Fibroblast of lung (primary cell): Measurements from ENCODE around the gene PTK7. TPM values are rescaled to one million over a fixed set of nuclear protein-coding genes. Genes with fewer than 3 reads are reported as not detected.
"Not testable (repeated sequence)": the region's sequence is repeated elsewhere in the genome, so short reads cannot be mapped to it uniquely, and the experiment has no call there.

Experiments used
- DNase-seq, 2 donors: peaks; one replicate each; pipeline versions ENCODE4 v3.0.0 to v3.0.0-alpha.2; 2010; ENCODE audit warnings: low read depth in 2 of 2
- H2AFZ ChIP-seq: 2 replicates; pipeline ENCODE4 v1.5.1; 2012; ENCODE audit warnings: low read length, control low read depth, inconsistent platforms
- H3K27ac ChIP-seq: 2 replicates; pipeline ENCODE4 v1.5.1; 2011; ENCODE audit warnings: low read length, control low read depth; ENCODE audit not compliant: insufficient read depth
- H3K27me3 ChIP-seq: 2 replicates; pipeline ENCODE4 v1.5.1; 2011; ENCODE audit warnings: mild to moderate bottlenecking, low read length; ENCODE audit not compliant: control insufficient read depth, insufficient read depth
- H3K36me3 ChIP-seq: 2 replicates; pipeline ENCODE4 v1.5.1; 2011; ENCODE audit warnings: low read length; ENCODE audit not compliant: control insufficient read depth, insufficient read depth
- H3K4me1 ChIP-seq: 2 replicates; pipeline ENCODE4 v1.5.1; 2011; ENCODE audit warnings: low read length; ENCODE audit not compliant: control insufficient read depth, insufficient read depth; ENCODE audit errors: extremely low read depth
- H3K4me2 ChIP-seq: 2 replicates; pipeline ENCODE4 v1.5.1; 2011; ENCODE audit warnings: low read length, control low read depth; ENCODE audit not compliant: insufficient read depth; ENCODE audit errors: extremely low read depth
- H3K4me3 ChIP-seq, 4 experiments: fragments of 200-600 bp in 1 of 4; sonication (generic) in 1 of 4; replicated peaks in 1 of 4; 2 replicates each; pipeline ENCODE4 v1.5.1; 2011 to 2016; ENCODE audit warnings: low read length in 4 of 4, low read depth in 3 of 4, mild to moderate bottlenecking in 3 of 4, control low read depth in 2 of 4, inconsistent platforms in 1 of 4, mixed read lengths in 1 of 4; ENCODE audit not compliant: insufficient read depth in 1 of 4; ENCODE audit errors: control extremely low read depth in 1 of 4
- H3K79me2 ChIP-seq: 2 replicates; pipeline ENCODE4 v1.5.1; 2012; ENCODE audit warnings: mild to moderate bottlenecking, low read length, inconsistent platforms; ENCODE audit not compliant: control insufficient read depth, insufficient read depth
- H3K9ac ChIP-seq: 2 replicates; pipeline ENCODE4 v1.5.1; 2011; ENCODE audit warnings: mild to moderate bottlenecking, low read length, control low read depth; ENCODE audit not compliant: insufficient read depth
- H3K9me3 ChIP-seq: 2 replicates; pipeline ENCODE4 v1.5.1; 2012; ENCODE audit warnings: low read depth, low read length; ENCODE audit not compliant: control insufficient read depth, insufficient read depth
- H4K20me1 ChIP-seq: 2 replicates; pipeline ENCODE4 v1.5.1; 2011; ENCODE audit warnings: low read length; ENCODE audit not compliant: control insufficient read depth, insufficient read depth; ENCODE audit errors: extremely low read depth
- EZH2 ChIP-seq: IDR thresholded peaks from 2 replicates; pipeline ENCODE4 v1.5.1; 2012; ENCODE audit warnings: low read length, control low read depth, mild to moderate bottlenecking; ENCODE audit errors: missing control alignments
- polyA plus RNA-seq, 2 donors: library from polyadenylated mRNA; depleted of rRNA in 1 of 2; stranded (reverse) in 1 of 2; unstranded in 1 of 2; fragments of >200 nt; gene quantifications; 2 replicates each; pipeline ENCODE4 v1.2.1, GENCODE V29; 2011 to 2012; ENCODE audit warnings: missing spikeins in 1 of 2
- total RNA-seq: library from RNA; depleted of rRNA; stranded (reverse); fragments of >200 nt; gene quantifications from 2 replicates; pipeline ENCODE4 v1.2.1, GENCODE V29; 2014
- TF ChIP-seq, protein P1 (sequence below), 2 donors: IDR thresholded peaks in 1 of 2; conservative IDR thresholded peaks in 1 of 2; 1 replicate in 1 of 2; 2 replicates in 1 of 2; pipeline ENCODE4 v1.5.1; 2011 to 2012; ENCODE audit warnings: low read length in 2 of 2, control low read depth in 1 of 2, inconsistent platforms in 1 of 2, low read depth in 1 of 2, mild to moderate bottlenecking in 1 of 2

PTK7 gene
- total and polyA plus RNA-seq, 2 donors (not counting 1 experiment from before 2014, with no cell fraction given), result 145 to 149 TPM

DNA sequence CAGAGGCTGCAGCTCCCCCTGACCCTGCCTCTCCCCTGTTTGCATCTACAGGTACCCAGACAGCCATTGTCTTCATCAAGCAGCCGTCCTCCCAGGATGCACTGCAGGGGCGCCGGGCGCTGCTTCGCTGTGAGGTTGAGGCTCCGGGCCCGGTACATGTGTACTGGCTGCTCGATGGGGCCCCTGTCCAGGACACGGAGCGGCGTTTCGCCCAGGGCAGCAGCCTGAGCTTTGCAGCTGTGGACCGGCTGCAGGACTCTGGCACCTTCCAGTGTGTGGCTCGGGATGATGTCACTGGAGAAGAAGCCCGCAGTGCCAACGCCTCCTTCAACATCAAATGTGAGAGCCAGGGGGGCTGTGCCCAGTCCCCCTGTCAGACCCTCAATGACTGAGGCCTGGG, 52.8 kb downstream of the PTK7 start:
- H3K9me3 ChIP-seq, result no peaks in the 10 kb centered on the region
- no peaks in the 10 kb centered on the region for H4K20me1 ChIP-seq
- no peak overlapping the region for H3K9ac ChIP-seq
- H3K4me3 ChIP-seq, result no peak overlapping the region
- peaks cover 1% of the 10 kb centered on the region for H3K79me2 ChIP-seq
- peak overlapping the region; percentile 29 for H3K4me2 ChIP-seq
- TF ChIP-seq, protein P1, sequence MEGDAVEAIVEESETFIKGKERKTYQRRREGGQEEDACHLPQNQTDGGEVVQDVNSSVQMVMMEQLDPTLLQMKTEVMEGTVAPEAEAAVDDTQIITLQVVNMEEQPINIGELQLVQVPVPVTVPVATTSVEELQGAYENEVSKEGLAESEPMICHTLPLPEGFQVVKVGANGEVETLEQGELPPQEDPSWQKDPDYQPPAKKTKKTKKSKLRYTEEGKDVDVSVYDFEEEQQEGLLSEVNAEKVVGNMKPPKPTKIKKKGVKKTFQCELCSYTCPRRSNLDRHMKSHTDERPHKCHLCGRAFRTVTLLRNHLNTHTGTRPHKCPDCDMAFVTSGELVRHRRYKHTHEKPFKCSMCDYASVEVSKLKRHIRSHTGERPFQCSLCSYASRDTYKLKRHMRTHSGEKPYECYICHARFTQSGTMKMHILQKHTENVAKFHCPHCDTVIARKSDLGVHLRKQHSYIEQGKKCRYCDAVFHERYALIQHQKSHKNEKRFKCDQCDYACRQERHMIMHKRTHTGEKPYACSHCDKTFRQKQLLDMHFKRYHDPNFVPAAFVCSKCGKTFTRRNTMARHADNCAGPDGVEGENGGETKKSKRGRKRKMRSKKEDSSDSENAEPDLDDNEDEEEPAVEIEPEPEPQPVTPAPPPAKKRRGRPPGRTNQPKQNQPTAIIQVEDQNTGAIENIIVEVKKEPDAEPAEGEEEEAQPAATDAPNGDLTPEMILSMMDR (conservative IDR thresholded peaks at IDR 0.05 in 1 of 2, IDR thresholded peaks at IDR 0.05 in 1 of 2; ENCODE audit: low read depth in 1 of 2, low read length in 2 of 2), result no peak
- TF ChIP-seq EZH2, result no peak
- H2AFZ ChIP-seq, result no peak overlapping the region
- H3K27me3 ChIP-seq, result no peaks in the 10 kb centered on the region
- peaks cover 11% of the 10 kb centered on the region for H3K36me3 ChIP-seq
- peak in 1 of 2 donors; percentile 25 for DNase-seq
- no peak overlapping the region for H3K27ac ChIP-seq
- H3K4me1 ChIP-seq, result peaks cover 35% of the 10 kb centered on the region

DNA sequence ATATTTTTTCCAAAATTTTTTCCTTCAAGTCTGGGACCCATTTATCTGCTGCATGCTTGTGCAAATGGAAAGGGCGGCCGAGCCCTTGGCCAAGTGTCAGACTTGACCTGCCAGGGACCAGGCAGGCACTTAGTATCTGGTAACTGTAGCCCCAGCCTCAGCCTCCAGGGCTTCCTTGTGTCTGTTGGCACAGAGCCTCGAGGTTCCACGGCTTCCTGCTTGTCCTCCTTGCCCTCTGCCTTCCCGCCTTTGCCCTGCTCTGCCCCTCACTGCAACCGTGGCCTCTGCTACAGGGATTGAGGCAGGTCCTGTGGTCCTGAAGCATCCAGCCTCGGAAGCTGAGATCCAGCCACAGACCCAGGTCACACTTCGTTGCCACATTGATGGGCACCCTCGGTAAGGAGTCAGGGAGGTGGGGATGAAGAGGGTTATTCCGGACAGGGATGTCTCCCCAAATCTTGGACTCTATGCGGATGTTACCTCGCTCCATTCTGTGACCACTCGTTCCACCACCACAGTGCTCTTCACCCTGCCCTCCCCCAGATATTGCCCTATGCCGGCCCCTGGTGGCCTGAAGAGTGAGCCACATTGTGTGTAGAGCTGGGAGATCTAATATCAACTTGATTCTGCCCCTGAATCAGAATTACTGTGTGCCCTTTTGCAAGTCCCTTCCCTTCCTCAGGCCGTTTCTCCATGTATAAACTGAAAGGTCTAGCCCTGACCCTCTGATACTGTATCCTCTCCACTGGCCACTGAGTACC, 53.5 kb downstream of the PTK7 start:
- H3K4me3 ChIP-seq, result no peak overlapping the region
- H3K9ac ChIP-seq, result no peak overlapping the region
- DNase-seq, result peak; percentile 25 to 55
- H2AFZ ChIP-seq, result no peak overlapping the region
- no peaks in the 10 kb centered on the region for H4K20me1 ChIP-seq
- no peak overlapping the region for H3K27ac ChIP-seq
- no peaks in the 10 kb centered on the region for H3K9me3 ChIP-seq
- peak overlapping the region; percentile 52 for H3K4me2 ChIP-seq
- peaks cover 11% of the 10 kb centered on the region for H3K36me3 ChIP-seq
- peaks cover 29% of the 10 kb centered on the region for H3K4me1 ChIP-seq
- H3K79me2 ChIP-seq, result no peaks in the 10 kb centered on the region
- H3K27me3 ChIP-seq, result no peaks in the 10 kb centered on the region
- no peak for TF ChIP-seq EZH2
- TF ChIP-seq, protein P1 (conservative IDR thresholded peaks at IDR 0.05 in 1 of 2, IDR thresholded peaks at IDR 0.05 in 1 of 2; ENCODE audit: low read depth in 1 of 2, low read length in 2 of 2), result peak; percentile 82 to 84

DNA sequence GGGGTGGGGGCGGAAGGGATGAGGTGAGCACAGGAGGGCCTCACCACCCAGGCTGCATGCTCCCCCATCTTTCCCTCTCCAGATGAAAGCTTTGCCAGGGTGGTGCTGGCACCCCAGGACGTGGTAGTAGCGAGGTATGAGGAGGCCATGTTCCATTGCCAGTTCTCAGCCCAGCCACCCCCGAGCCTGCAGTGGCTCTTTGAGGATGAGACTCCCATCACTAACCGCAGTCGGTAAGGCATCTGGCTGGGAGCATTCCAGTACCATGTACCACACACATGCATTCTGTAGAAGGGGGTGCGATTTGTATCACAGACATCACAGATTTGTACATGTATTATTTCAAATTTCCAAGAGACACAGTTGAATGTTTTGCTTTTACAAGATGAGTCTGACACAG, 54.3 kb downstream of the PTK7 start:
- H3K4me1 ChIP-seq, result peaks cover 22% of the 10 kb centered on the region
- H2AFZ ChIP-seq, result no peak overlapping the region
- no peaks in the 10 kb centered on the region for H3K27me3 ChIP-seq
- H3K79me2 ChIP-seq, result no peaks in the 10 kb centered on the region
- peaks cover 11% of the 10 kb centered on the region for H3K36me3 ChIP-seq
- no peak for DNase-seq
- no peaks in the 10 kb centered on the region for H3K9me3 ChIP-seq
- H3K4me3 ChIP-seq, result no peak overlapping the region
- H3K4me2 ChIP-seq, result no peak overlapping the region
- no peak overlapping the region for H3K27ac ChIP-seq
- no peak overlapping the region for H3K9ac ChIP-seq
- TF ChIP-seq EZH2, result no peak
- TF ChIP-seq, protein P1 (conservative IDR thresholded peaks at IDR 0.05 in 1 of 2, IDR thresholded peaks at IDR 0.05 in 1 of 2; ENCODE audit: low read depth in 1 of 2, low read length in 2 of 2), result no peak
- no peaks in the 10 kb centered on the region for H4K20me1 ChIP-seq

DNA sequence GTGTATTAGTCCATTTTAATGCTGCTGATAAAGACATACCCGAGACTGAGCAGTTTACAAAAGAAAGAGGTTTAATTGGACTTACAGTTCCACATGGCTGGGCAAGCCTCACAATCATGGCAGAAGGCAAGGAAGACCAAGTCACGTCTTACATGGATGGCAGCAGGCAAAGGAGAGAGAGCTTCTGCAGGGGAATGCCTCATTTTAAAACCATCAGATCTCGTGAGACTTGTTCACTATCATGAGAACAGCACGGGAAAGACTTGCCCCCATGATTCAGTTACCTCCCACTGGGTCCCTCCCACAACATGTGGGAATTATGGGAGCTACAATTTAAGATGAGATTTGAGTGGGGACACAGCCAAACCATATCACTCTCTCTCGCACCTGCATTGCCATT, 55.3 kb downstream of the PTK7 start:
- peaks cover 11% of the 10 kb centered on the region for H3K36me3 ChIP-seq
- not testable (repeated sequence) for H2AFZ ChIP-seq, H3K27me3 ChIP-seq, H3K9ac ChIP-seq, H3K9me3 ChIP-seq, DNase-seq, H4K20me1 ChIP-seq, H3K4me2 ChIP-seq, H3K4me3 ChIP-seq, H3K27ac ChIP-seq, H3K79me2 ChIP-seq
- peaks cover 17% of the 10 kb centered on the region for H3K4me1 ChIP-seq
